ENCODE data around the gene ATP8B1. TPM values are rescaled to one million over a fixed set of nuclear protein-coding genes. Genes with fewer than 3 reads are reported as not detected.

ATP8B1 gene
- not detected in 2 replicates for total RNA-seq (2014; rRNA removed; shearing (Covaris generic))

DNA sequence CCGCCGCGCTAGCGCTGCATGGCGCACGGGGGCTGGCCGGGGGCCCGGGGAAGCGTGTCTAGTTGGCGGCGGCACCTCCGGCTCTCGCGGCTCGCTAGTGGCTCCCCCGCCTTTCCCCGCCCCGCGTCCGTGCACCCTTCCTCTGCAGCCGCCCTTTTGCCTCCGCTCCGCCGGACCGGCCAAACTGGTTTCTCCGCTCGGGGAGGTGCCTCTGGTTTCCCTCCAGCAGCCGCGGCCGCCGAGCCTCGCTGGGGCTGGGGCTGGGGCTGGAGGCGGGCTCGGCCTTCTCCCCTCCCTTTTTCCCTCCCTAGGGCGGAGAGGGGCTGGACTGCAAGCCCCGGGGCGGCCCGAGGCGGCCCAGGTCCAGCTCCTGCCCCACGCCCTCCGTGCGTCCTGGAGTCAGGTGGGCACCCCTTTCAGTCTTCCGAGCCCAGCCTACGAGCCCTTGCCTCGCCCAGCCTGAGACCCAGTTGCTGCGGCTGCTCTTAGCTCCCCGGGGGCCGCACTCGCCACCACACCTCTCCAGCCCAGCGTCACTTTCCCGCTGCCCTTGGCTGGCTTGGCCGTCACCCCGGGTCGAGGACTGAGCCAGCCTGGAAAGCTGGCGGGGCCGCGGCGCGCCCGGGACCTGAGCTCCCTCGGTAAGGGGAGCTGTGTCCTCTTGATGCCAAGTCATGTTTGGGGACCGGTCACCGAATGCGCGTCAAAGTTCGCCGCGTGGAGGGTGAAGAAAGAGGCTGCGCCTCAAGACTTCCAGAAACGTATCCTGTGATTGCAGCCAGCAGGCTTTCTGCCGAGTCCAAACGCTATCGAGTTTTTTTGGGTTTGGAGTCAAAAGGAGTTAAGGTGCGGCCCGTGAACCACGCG is at the start of gene ATP8B1:
Gene ATP8B1, minus strand, starts transcription at position 213 of the 867 bp plus-strand sequence. CDS start 71,508 bp downstream, outside the sequence.

Small RNAs within 50 kb of the gene (small RNA-seq; reads per million reads assigned to genes)
- gene RNU6-742P = not detected

Other genes with a start within 250 kb of the ATP8B1 start
- 49.7 and 63.0 TPM in 2 replicates for gene FECH, start 216.6 kb downstream of the ATP8B1 start, total RNA-seq (2014; rRNA removed; shearing (Covaris generic))
- gene NARS1, start 181.5 kb downstream of the ATP8B1 start, total RNA-seq (2014; rRNA removed; shearing (Covaris generic)) = 331 and 334 TPM in 2 replicates
- gene NEDD4L, start 240.9 kb upstream of the ATP8B1 start, total RNA-seq (2014; rRNA removed; shearing (Covaris generic)) = 108 and 109 TPM in 2 replicates